K562 (cell line): ENCODE measurements around the gene ATF3.

ENCODE experiments used
- BHLHE40 ChIP-seq: IDR thresholded peaks from 2 replicates; pipeline ENCODE4 v1.6.1; 2011; ENCODE audit warnings: low read length, improper control_type of control experiment
- CHD1 ChIP-seq: fragments of 200-600 bp; sonication (generic); IDR thresholded peaks from one replicate; pipeline ENCODE4 v1.6.1; 2012; ENCODE audit warnings: mild to moderate bottlenecking, moderate library complexity, low read length, inconsistent platforms
- JUND ChIP-seq, 2 experiments: IDR thresholded peaks; 2 replicates in 1 of 2; 3 replicates in 1 of 2; pipeline ENCODE4 v1.6.1; 2011; ENCODE audit warnings: borderline replicate concordance in 2 of 2, low read depth in 2 of 2, low read length in 2 of 2, improper control_type of control experiment in 1 of 2, missing biosample characterization in 1 of 2, missing genetic modification characterization in 1 of 2, missing genetic modification reagents in 1 of 2
- KDM1A ChIP-seq, 2 experiments: fragments of 450-650 bp; IDR thresholded peaks; 2 replicates each; pipeline ENCODE4 v1.6.1; 2016; ENCODE audit warnings: mild to moderate bottlenecking in 2 of 2
- NFXL1 ChIP-seq: fragments of 450-650 bp; formaldehyde crosslinking; IDR thresholded peaks from 2 replicates; pipeline ENCODE4 v1.4.0; 2021; ENCODE audit warnings: mild to moderate bottlenecking
- NKRF ChIP-seq: fragments of 450-650 bp; IDR thresholded peaks from 2 replicates; pipeline ENCODE4 v1.6.1; 2016; ENCODE audit warnings: borderline replicate concordance
- POLR2A ChIP-seq: fragments of 450-650 bp; conservative IDR thresholded peaks from 2 replicates; pipeline ENCODE4 v1.6.1; 2016
- RCOR1 ChIP-seq, 2 experiments: IDR thresholded peaks; 2 replicates each; pipeline ENCODE4 v1.6.1; 2012; ENCODE audit warnings: low read depth in 2 of 2, low read length in 2 of 2, borderline replicate concordance in 1 of 2, improper control_type of control experiment in 1 of 2
- SFPQ ChIP-seq: fragments of 200-400 bp; formaldehyde crosslinking; IDR thresholded peaks from 2 replicates; pipeline ENCODE4 v1.6.1; 2017; ENCODE audit warnings: mild to moderate bottlenecking, low read depth, low read length, moderate library complexity
- THRAP3 ChIP-seq: fragments of 450-650 bp; IDR thresholded peaks from 2 replicates; pipeline ENCODE4 v1.6.1; 2016; ENCODE audit warnings: mild to moderate bottlenecking, inconsistent platforms, borderline replicate concordance
- USF1 ChIP-seq: sonication (generic); formaldehyde crosslinking; IDR thresholded peaks from 2 replicates; pipeline ENCODE4 v1.9.0; 2022; ENCODE audit warnings: mild to moderate bottlenecking, missing genetic modification reagents
- ZNF24 ChIP-seq: fragments of 450-650 bp; IDR thresholded peaks from 2 replicates; pipeline ENCODE4 v1.6.1; 2016
- ZNF764 ChIP-seq: fragments of 250-450 bp; sonication (Bioruptor Pico); IDR thresholded peaks from 2 replicates; pipeline ENCODE4 v1.4.0; 2020; ENCODE audit warnings: low read depth, mild to moderate bottlenecking, moderate library complexity
- TF ChIP-seq, protein P1 (sequence below), 3 experiments: IDR thresholded peaks in 2 of 3; conservative IDR thresholded peaks in 1 of 3; 2 replicates each; pipeline ENCODE4 v1.5.1; 2011 to 2012; ENCODE audit warnings: low read length in 3 of 3, mild to moderate bottlenecking in 3 of 3, control low read depth in 2 of 3, improper control_type of control experiment in 1 of 3, inconsistent platforms in 1 of 3, low read depth in 1 of 3, mixed read lengths in 1 of 3, moderate library complexity in 1 of 3; ENCODE audit not compliant: insufficient read depth in 2 of 3

DNA sequence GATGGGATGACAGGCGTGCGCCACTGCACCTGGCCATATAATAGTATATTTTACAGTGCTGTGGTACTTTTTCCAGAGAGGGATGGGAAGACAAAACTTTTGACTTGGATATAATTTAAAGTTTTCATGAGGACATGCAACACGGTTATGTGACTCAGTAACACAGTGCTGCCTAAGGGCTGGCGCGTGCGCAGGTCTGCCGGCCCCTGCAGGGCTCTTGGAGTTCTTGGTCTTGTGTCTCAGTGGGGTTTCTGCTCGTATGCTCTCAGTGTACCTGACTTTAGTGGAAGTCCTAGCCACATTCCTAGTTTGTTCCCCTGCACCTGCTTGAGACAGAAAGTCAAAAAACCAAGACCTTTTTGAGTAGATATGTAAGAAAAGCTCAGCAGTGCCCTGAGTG is 27.5 kb upstream of the ATF3 start:
- no peak for TF ChIP-seq THRAP3
- TF ChIP-seq JUND (IDR thresholded peaks at IDR 0.05; ENCODE audit: borderline replicate concordance, low read depth, low read length) = no peak
- no peak for TF ChIP-seq JUND (tag; IDR thresholded peaks at IDR 0.05; ENCODE audit: borderline replicate concordance, low read depth, low read length)
- TF ChIP-seq ZNF24 = no peak
- TF ChIP-seq, protein P1, sequence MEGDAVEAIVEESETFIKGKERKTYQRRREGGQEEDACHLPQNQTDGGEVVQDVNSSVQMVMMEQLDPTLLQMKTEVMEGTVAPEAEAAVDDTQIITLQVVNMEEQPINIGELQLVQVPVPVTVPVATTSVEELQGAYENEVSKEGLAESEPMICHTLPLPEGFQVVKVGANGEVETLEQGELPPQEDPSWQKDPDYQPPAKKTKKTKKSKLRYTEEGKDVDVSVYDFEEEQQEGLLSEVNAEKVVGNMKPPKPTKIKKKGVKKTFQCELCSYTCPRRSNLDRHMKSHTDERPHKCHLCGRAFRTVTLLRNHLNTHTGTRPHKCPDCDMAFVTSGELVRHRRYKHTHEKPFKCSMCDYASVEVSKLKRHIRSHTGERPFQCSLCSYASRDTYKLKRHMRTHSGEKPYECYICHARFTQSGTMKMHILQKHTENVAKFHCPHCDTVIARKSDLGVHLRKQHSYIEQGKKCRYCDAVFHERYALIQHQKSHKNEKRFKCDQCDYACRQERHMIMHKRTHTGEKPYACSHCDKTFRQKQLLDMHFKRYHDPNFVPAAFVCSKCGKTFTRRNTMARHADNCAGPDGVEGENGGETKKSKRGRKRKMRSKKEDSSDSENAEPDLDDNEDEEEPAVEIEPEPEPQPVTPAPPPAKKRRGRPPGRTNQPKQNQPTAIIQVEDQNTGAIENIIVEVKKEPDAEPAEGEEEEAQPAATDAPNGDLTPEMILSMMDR (IDR thresholded peaks at IDR 0.05 in 2 of 3, conservative IDR thresholded peaks at IDR 0.05 in 1 of 3; ENCODE audit: insufficient read depth in 2 of 3, low read depth in 1 of 3, low read length in 3 of 3) = no peak
- TF ChIP-seq NKRF = no peak
- TF ChIP-seq POLR2A = no peak
- TF ChIP-seq BHLHE40 = no peak
- no peak for TF ChIP-seq USF1 (CRISPR knock-in tag)
- no peak for TF ChIP-seq RCOR1 (IDR thresholded peaks at IDR 0.05; ENCODE audit: borderline replicate concordance in 1 of 2, low read depth in 2 of 2, low read length in 2 of 2)
- TF ChIP-seq SFPQ = no peak
- TF ChIP-seq NFXL1 = no peak
- no peak for TF ChIP-seq KDM1A (IDR thresholded peaks at IDR 0.05)
- TF ChIP-seq ZNF764 (CRISPR knock-in tag) = no peak
- no peak for TF ChIP-seq CHD1
